ENCODE data around the gene AASDHPPT. TPM values are rescaled to one million over a fixed set of nuclear protein-coding genes. Genes with fewer than 3 reads are reported as not detected.

AASDHPPT gene
- total RNA-seq, 1 donor from 2014 or later: 49.6 TPM

- TF ChIP-seq, protein P1, sequence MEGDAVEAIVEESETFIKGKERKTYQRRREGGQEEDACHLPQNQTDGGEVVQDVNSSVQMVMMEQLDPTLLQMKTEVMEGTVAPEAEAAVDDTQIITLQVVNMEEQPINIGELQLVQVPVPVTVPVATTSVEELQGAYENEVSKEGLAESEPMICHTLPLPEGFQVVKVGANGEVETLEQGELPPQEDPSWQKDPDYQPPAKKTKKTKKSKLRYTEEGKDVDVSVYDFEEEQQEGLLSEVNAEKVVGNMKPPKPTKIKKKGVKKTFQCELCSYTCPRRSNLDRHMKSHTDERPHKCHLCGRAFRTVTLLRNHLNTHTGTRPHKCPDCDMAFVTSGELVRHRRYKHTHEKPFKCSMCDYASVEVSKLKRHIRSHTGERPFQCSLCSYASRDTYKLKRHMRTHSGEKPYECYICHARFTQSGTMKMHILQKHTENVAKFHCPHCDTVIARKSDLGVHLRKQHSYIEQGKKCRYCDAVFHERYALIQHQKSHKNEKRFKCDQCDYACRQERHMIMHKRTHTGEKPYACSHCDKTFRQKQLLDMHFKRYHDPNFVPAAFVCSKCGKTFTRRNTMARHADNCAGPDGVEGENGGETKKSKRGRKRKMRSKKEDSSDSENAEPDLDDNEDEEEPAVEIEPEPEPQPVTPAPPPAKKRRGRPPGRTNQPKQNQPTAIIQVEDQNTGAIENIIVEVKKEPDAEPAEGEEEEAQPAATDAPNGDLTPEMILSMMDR (IDR thresholded peaks at IDR 0.05): no peak
- H3K4me3 Mint-ChIP-seq (ENCODE audit: unreplicated experiment): no peak overlapping the region
- H3K27ac Mint-ChIP-seq (ENCODE audit: unreplicated experiment): no peak overlapping the region
- DNase-seq (ENCODE audit: extremely low spot score, unreplicated experiment): no peak
- no peaks in the 10 kb centered on the region for H3K27me3 Mint-ChIP-seq (ENCODE audit: unreplicated experiment)
- H3K9me3 Mint-ChIP-seq (ENCODE audit: unreplicated experiment): peaks cover 8% of the 10 kb centered on the region
- peaks cover 1% of the 10 kb centered on the region for H3K36me3 Mint-ChIP-seq (ENCODE audit: unreplicated experiment)
- peaks cover 6% of the 10 kb centered on the region for H3K4me1 Mint-ChIP-seq (ENCODE audit: unreplicated experiment)
Measured at GRCh38 chr11:106072804-106073203, 4.7 kb upstream of the AASDHPPT start.

- TF ChIP-seq, protein P1 (IDR thresholded peaks at IDR 0.05): no peak
- Mint-ChIP-seq H3K27ac (ENCODE audit: unreplicated experiment) (peak overlapping the region; percentile 87), H3K9me3 (ENCODE audit: unreplicated experiment) (no peaks in the 10 kb centered on the region), H3K36me3 (ENCODE audit: unreplicated experiment) (peaks cover 14% of the 10 kb centered on the region), H3K4me3 (ENCODE audit: unreplicated experiment) (peak overlapping the region; percentile 96), H3K27me3 (ENCODE audit: unreplicated experiment) (no peaks in the 10 kb centered on the region), H3K4me1 (ENCODE audit: unreplicated experiment) (peaks cover 29% of the 10 kb centered on the region)
- no peak for DNase-seq (ENCODE audit: extremely low spot score, unreplicated experiment)
Measured at GRCh38 chr11:106076171-106076918, 1.1 kb upstream of the AASDHPPT start.

GRCh38 chr11:106076919-106077608 is 398 bp upstream of the AASDHPPT start, which contains the start of gene KBTBD3:
Gene KBTBD3, minus strand, starts transcription at chr11:106077347. Its CDS starts 18,250 bp downstream, at chr11:106059097.
- no peaks in the 10 kb centered on the region for H3K27me3 Mint-ChIP-seq (ENCODE audit: unreplicated experiment)
- peak; percentile 99 for DNase-seq (ENCODE audit: extremely low spot score, unreplicated experiment)
- H3K4me1 Mint-ChIP-seq (ENCODE audit: unreplicated experiment): peaks cover 31% of the 10 kb centered on the region
- peak within 1 kb of the TSS; percentile 96 for H3K4me3 Mint-ChIP-seq (ENCODE audit: unreplicated experiment)
- TF ChIP-seq, protein P1 (IDR thresholded peaks at IDR 0.05): peak; percentile 67
- no peaks in the 10 kb centered on the region for H3K9me3 Mint-ChIP-seq (ENCODE audit: unreplicated experiment)
- H3K27ac Mint-ChIP-seq (ENCODE audit: unreplicated experiment): peak within 1 kb of the TSS; percentile 99
- H3K36me3 Mint-ChIP-seq (ENCODE audit: unreplicated experiment): peaks cover 15% of the 10 kb centered on the region

DNA sequence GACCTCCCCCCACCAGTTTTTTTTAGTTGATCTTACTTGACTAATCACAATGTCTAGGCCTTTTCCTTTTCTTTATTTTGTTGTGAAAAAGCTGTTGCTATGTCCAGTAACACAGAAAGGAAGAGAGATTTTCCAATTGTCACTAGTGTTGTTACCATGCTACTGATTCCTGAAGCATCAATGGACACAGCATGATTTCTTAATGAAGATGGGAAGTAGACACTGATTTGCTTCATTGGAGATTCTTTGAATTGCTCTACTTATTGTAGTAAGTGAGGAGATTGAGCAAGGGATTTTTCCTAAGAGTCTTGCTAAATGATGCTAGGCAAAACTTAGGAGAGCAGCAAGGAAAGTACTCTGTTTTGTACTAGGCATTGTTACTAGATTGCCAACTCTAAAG is 4.6 kb downstream of the AASDHPPT start:
- TF ChIP-seq, protein P1 (IDR thresholded peaks at IDR 0.05): no peak
- no peak overlapping the region for H3K27ac Mint-ChIP-seq (ENCODE audit: unreplicated experiment)
- H3K4me3 Mint-ChIP-seq (ENCODE audit: unreplicated experiment): no peak overlapping the region
- H3K9me3 Mint-ChIP-seq (ENCODE audit: unreplicated experiment): no peaks in the 10 kb centered on the region
- H3K27me3 Mint-ChIP-seq (ENCODE audit: unreplicated experiment): no peaks in the 10 kb centered on the region
- peaks cover 47% of the 10 kb centered on the region for H3K4me1 Mint-ChIP-seq (ENCODE audit: unreplicated experiment)
- peaks cover 35% of the 10 kb centered on the region for H3K36me3 Mint-ChIP-seq (ENCODE audit: unreplicated experiment)
- DNase-seq (ENCODE audit: extremely low spot score, unreplicated experiment): no peak

DNA sequence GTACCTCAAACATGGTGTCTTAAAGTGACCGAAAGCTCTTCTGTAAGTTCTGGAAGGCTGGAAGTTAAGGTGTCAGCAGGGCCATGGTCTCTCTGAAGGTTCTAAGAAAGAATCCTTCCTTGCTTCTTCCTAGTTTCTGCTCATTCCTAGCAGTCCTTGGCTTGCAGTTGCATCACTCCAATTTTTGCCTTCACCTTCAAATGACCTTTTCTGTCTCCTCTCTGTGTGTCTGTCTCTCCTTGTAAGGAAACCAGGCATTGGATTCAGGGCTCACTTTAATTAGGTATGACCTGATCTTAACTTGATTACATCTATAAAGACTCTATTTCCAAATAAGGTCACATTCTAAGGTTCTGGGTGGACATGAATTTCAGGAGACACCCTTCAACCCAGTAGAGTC is 8.7 kb downstream of the AASDHPPT start:
- no peak overlapping the region for H3K4me3 Mint-ChIP-seq (ENCODE audit: unreplicated experiment)
- no peaks in the 10 kb centered on the region for H3K9me3 Mint-ChIP-seq (ENCODE audit: unreplicated experiment)
- H3K4me1 Mint-ChIP-seq (ENCODE audit: unreplicated experiment): peaks cover 49% of the 10 kb centered on the region
- no peak for DNase-seq (ENCODE audit: extremely low spot score, unreplicated experiment)
- TF ChIP-seq, protein P1 (IDR thresholded peaks at IDR 0.05): no peak
- H3K36me3 Mint-ChIP-seq (ENCODE audit: unreplicated experiment): peaks cover 25% of the 10 kb centered on the region
- H3K27ac Mint-ChIP-seq (ENCODE audit: unreplicated experiment): peak overlapping the region; percentile 32
- H3K27me3 Mint-ChIP-seq (ENCODE audit: unreplicated experiment): no peaks in the 10 kb centered on the region
